CD4-positive, alpha-beta T cell treated with Interleukin-1 beta for 1 hour (primary cell): Measurements from ENCODE around the gene MFNG.

Experiments
- DNase-seq, 2 donors: peaks; one replicate each; pipeline ENCODE4 v3.0.0-alpha.2; 2020 to 2022

The MFNG gene

GRCh38 chr22:37492428-37493344 is 6.5 kb upstream of the MFNG start:
- peak; percentile 64 to 71 for DNase-seq

- DNase-seq = no peak
Observed at GRCh38 chr22:37491559-37492427, 5.6 kb upstream of the MFNG start.

- DNase-seq = no peak
Observed at GRCh38 chr22:37491106-37491505, 4.9 kb upstream of the MFNG start.

GRCh38 chr22:37489983-37490382 is 3.8 kb upstream of the MFNG start:
- no peak for DNase-seq

- DNase-seq = no peak
Observed at GRCh38 chr22:37488337-37489135, 2.4 kb upstream of the MFNG start.

DNA sequence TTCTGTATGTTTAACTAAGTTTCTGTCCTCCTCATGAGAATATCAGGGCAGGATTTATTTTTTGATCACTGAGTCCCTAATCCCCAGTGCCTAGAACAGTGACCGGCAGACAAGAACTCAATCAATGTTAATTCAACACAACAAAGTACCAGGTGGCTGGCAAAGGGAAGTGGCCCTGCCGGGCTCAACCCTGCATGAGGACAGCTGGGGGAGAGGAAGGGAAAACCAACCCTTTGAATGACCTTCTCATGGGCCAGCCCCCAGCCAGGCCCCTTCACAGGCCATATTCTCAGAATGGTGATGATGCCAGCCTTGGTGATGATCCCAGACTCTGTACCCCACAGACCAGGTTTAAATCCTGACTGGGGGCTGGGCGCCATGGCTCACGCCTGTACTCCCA is 1.4 kb upstream of the MFNG start:
- DNase-seq = no peak

DNA sequence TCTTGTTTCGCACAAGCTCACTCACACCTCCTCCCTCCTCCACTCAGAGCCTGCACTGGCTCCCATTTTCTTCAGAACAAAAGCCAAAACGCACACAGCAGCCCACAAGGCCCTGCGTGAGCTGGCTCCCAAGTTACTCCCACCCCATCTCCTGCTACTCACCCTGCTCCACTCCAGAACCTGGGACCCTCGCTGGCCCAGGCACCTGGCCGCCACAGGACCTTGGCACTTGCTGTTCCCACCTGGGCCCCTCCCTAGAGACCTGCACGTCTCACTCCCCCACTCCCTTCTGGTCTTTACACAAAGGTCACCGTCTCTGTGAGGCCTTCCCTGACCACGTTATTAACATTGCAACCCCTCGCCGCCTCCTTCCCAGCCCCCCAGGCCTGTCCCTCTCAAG is 945 bp upstream of the MFNG start:
- DNase-seq = no peak

DNA sequence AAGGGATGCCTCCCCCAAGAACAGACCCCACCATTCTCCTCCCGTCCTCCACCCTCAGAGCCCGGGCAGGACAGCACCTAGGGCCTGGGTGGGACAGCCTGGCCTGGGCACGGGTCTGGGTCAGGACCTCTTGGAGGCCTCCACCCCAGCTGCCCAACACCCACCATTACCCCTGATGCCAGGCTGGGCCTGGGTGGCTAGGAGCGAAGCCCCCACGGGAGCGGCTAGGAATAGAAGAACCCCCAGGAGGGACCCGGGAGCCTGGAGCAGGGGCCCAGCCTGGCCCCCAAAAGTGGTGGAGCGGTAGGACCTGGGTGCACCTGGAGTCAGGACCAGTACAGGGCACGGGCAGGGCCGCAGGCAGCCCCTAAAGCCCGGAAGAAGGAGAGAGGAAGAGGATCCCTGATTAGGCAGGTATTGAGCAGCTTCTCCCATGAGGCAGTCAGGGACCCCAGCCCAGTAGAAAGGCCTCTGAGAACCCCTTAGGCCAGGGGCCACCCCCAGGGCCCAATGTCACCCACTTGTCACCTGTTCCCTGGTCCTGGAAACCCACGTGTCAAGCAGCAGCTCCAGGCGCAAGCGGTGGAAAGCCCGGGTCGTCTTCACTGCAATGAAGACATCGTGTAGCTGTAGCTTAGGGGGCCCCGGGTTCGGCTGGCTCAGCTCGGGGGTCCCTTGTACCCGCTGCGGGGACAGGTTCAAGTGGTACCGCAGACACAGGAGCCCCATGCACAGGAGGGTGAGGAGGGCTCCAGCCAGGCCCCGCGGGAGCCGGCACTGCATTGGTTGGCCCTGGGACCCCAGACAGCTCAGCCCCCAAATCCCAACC is 575 bp downstream of the MFNG start:
- DNase-seq = peak in 1 of 2 donors; percentile 4

DNA sequence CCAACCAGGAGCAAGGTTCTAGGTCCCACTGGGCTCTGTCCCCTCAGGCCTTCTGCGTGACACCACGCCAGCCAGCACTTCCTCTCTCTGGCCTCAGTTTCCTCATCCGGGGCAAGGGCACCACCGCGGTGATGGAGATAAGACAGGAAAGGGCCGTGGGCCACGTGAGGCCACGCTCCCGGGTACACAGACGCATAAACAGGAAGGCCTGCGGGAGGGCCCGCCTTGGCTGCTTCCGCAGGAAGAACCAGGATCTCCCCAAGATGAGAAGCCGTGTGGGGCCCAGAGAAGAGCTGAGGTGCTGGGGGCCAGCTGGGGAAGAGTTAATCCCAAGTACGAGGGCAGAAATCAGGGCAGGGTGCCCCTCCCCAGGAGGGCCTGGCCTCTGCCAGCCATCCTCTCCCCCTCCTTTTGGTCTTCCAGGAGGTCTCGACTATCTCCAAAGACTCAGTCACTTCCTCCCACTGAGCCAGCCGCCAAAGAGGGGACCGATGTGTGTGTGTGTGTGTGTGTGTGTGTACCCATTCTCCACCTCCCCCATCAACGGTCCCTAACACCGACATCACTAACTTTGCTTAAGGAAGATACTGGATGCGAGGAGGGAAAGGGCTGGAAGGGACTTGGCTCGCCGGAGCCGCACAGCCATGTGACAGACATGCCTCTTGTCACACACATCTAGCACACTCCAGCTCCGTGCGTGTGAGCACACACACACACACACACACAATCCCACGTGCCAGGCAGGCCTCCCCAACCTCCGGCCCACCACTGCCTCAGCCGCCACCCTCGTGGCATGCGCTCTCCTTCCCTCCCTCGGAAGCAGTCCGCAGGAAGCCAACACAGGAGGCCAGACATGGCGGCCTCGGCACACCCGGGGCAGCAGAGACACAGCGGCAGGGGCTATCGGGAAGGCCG is 1.4 kb downstream of the MFNG start:
- peak; percentile 80 to 83 for DNase-seq

- no peak for DNase-seq
Observed at GRCh38 chr22:37483050-37483449, 3.1 kb downstream of the MFNG start.

DNA sequence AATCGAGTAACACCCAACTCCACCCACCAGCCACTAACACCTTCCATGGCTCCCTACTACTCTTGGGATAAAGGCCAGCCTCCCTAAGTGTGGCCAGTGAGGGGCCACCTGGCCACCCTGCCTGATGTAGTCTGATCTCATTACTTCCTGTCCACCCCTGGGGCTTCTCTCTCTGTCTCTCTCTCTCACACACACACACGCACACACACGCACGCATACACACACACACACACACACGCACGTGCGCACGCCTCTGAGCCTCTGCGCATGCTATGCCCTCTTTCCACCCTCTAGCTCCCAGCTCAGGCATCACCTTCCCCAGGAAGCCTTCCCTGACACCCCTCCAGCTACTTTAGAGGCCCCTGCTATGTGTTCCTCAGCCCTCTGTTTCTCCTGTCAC is 3.9 kb downstream of the MFNG start:
- DNase-seq = peak in 1 of 2 donors; percentile 6

- DNase-seq = no peak
Observed at GRCh38 chr22:37481347-37481907, 4.8 kb downstream of the MFNG start.

- DNase-seq = no peak
Observed at GRCh38 chr22:37480387-37481346, 5.5 kb downstream of the MFNG start.

GRCh38 chr22:37479196-37479595 is 7.0 kb downstream of the MFNG start:
- no peak for DNase-seq

DNA sequence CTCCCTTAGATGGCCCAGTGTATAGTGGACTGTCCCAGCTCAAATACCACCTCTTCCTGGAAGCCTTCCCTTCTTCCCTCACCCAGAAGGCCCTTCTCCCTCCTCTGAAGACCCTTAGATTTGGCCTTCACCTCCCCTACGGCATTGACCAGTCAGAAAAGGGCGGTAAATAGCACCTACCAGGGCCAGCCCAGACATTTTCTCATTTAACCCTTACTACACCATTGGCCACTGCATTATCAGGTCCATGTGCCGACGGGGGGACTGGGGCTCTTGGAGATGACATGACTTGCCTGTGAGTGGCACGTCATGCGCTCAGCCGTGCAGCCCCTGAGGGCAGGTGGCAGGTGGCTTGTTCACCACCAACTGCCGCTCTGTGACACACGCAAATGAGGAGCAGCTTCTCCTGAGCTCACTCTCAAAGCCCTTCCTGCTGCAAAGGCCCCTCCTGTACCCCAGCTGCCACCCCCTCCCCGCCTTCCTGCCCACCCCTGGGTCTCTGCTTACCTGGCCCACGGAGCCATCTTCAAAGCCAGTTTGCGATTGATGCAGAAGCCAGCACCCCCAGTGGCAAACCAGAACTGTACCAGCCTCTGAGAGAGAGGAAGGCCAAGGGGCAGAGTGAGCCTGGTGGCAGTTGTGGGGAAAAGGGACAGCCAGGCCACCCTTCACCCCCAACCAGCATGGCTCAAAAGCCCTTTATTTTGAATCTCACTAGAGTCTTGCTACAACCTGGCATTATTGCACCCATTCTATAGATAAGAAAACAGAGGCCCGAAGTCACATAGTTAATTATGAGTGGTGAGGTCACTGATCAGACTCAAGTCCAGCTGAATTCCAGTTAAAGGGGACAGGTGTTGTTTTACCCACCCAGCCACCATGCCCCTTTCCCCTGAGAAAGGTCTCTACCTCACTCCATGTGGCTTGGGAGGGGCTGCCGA is 9.5 kb downstream of the MFNG start:
- DNase-seq = no peak

DNA sequence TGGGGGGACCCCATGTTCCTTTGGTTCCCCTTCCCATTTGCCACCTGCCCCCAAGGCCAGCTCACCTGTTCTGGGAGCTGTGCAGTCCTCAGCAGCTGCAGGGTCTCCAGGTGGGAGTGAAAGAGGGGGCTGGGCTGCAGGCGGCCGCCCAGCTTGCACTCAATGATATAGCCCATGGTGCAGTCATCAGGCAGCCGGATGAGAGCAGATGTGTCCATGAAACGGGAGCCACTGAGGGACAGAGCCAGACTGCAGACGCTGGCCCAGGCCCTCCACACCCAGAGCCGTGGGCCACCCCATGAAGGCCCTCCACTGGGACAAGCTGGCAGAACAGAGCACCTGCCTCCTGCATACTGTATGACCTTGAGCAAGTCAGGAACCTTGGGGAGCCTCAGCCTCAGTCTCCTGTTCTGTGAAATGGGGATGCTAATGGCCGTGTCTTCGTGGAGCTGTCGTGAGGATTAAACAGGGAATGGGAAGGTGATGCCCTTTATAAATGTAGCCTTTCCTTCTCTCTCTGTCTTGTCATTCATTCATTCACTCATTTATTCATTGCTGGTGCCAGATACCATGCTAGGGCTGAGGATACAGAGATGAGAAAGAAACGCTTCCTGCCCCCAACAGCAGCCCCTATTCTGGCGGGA is 11.6 kb downstream of the MFNG start:
- no peak for DNase-seq

- DNase-seq = no peak
Observed at GRCh38 chr22:37473437-37473946, 12.7 kb downstream of the MFNG start.
